Prostate gland (tissue), 2 donors: ENCODE measurements around the gene ZNF777.

Experiments
- CTCF ChIP-seq, 4 experiments: fragments of 200-600 bp in 2 of 4; fragments of 450-650 bp in 2 of 4; sonication (generic) in 2 of 4; IDR thresholded peaks; 1 replicate in 3 of 4; 2 replicates in 1 of 4; pipeline ENCODE4 v1.5.1; 2016 to 2019; ENCODE audit warnings: antibody characterized with exemption in 4 of 4, mild to moderate bottlenecking in 2 of 4, moderate library complexity in 2 of 4
- POLR2AphosphoS5 ChIP-seq: sonication (generic); formaldehyde crosslinking; IDR thresholded peaks from one replicate; pipeline ENCODE4 v1.6.1; 2017; ENCODE audit warnings: antibody characterized with exemption

GRCh38 chr7:149436358-149436757, 24.5 kb downstream of the ZNF777 start:
- no peak for TF ChIP-seq POLR2AphosphoS5
- no peak for TF ChIP-seq CTCF (IDR thresholded peaks at IDR 0.05)
